ENCODE data around the gene PHF19. TPM values are rescaled to one million over a fixed set of nuclear protein-coding genes. Genes with fewer than 3 reads are reported as not detected.

PHF19 gene
- polyA plus RNA-seq, 1 of the 3 experiments (the other 2 are of a cell fraction), result 33.4 TPM

DNA sequence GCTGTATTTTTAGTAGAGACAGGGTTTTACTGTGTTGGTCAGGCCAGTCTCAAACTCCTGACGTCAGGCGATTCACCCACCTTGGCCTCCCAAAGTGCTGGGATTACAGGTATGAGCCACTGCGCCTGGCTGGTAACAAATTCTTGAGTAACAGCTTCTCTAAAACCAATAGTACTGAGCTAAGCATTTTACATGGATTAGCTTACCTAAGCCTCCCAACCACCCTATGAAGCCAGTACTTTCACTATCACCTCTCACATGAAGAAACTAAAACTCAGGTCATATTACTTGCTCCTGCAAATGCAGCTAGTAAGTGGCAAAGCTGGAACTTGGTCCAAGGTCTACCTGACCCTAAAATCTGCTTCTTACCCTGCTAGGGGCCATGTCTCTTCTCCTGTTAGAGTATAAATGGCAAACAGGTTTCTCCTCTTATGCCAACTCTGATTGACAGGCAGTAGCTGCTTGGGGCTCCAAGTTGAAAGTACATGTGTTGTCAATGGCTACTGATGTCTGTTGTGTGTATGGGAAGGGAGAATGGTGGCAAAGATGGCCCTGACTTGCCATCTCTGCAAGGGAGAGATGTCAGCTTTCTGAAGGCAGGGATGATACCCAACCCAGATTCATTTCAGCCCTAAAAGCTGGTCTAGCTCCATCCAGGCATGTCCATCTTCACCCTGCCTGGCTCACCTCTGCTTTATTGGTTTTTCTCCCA lies 4.0 kb downstream of the PHF19 start:
- no peaks in the 10 kb centered on the region for H3K27me3 ChIP-seq (ENCODE audit: insufficient read depth)
- H2AFZ ChIP-seq (ENCODE audit: low read depth), result no peak overlapping the region
- peaks cover 16 to 27% of the 10 kb centered on the region in 2 experiments for H3K36me3 ChIP-seq (replicated peaks in 1 of 2; ENCODE audit: control insufficient read depth in 1 of 2, insufficient read depth in 2 of 2, low read length in 1 of 2)
- TF ChIP-seq, protein P1, sequence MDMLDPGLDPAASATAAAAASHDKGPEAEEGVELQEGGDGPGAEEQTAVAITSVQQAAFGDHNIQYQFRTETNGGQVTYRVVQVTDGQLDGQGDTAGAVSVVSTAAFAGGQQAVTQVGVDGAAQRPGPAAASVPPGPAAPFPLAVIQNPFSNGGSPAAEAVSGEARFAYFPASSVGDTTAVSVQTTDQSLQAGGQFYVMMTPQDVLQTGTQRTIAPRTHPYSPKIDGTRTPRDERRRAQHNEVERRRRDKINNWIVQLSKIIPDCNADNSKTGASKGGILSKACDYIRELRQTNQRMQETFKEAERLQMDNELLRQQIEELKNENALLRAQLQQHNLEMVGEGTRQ (IDR thresholded peaks at IDR 0.05; ENCODE audit: borderline replicate concordance, low read depth, low read length), result no peak
- TF ChIP-seq, protein P2, sequence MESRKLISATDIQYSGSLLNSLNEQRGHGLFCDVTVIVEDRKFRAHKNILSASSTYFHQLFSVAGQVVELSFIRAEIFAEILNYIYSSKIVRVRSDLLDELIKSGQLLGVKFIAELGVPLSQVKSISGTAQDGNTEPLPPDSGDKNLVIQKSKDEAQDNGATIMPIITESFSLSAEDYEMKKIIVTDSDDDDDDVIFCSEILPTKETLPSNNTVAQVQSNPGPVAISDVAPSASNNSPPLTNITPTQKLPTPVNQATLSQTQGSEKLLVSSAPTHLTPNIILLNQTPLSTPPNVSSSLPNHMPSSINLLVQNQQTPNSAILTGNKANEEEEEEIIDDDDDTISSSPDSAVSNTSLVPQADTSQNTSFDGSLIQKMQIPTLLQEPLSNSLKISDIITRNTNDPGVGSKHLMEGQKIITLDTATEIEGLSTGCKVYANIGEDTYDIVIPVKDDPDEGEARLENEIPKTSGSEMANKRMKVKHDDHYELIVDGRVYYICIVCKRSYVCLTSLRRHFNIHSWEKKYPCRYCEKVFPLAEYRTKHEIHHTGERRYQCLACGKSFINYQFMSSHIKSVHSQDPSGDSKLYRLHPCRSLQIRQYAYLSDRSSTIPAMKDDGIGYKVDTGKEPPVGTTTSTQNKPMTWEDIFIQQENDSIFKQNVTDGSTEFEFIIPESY (IDR thresholded peaks at IDR 0.05; ENCODE audit: borderline replicate concordance, low read depth), result no peak
- TF ChIP-seq MEF2A (IDR thresholded peaks at IDR 0.05; ENCODE audit: borderline replicate concordance, low read depth), result no peak
- no peak for TF ChIP-seq RFX5 (IDR thresholded peaks at IDR 0.05; ENCODE audit: low read length)
- TF ChIP-seq NRF1 (IDR thresholded peaks at IDR 0.05; ENCODE audit: low read depth, low read length), result no peak
- TF ChIP-seq RAD21 (IDR thresholded peaks at IDR 0.05; ENCODE audit: low read length), result no peak
- no peak for TF ChIP-seq GATA2 (CRISPR knock-in tag; IDR thresholded peaks at IDR 0.05)
- no peak for TF ChIP-seq TEAD4 (IDR thresholded peaks at IDR 0.05; ENCODE audit: borderline replicate concordance, insufficient read depth)
- TF ChIP-seq, protein P3, sequence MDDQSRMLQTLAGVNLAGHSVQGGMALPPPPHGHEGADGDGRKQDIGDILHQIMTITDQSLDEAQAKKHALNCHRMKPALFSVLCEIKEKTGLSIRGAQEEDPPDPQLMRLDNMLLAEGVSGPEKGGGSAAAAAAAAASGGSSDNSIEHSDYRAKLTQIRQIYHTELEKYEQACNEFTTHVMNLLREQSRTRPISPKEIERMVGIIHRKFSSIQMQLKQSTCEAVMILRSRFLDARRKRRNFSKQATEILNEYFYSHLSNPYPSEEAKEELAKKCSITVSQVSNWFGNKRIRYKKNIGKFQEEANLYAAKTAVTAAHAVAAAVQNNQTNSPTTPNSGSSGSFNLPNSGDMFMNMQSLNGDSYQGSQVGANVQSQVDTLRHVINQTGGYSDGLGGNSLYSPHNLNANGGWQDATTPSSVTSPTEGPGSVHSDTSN (IDR thresholded peaks at IDR 0.05), result no peak
- no peak for TF ChIP-seq YY1 (IDR thresholded peaks at IDR 0.05; ENCODE audit: low read depth)
- TF ChIP-seq EP300 (IDR thresholded peaks at IDR 0.05; ENCODE audit: borderline replicate concordance in 1 of 2, low read depth in 1 of 2, low read length in 1 of 2), result no peak
- no peak for TF ChIP-seq FOSL2 (IDR thresholded peaks at IDR 0.05; ENCODE audit: borderline replicate concordance, low read depth)
- no peak for TF ChIP-seq POLR2AphosphoS5 (IDR thresholded peaks at IDR 0.05; ENCODE audit: low read depth, low read length)
- TF ChIP-seq SIN3A (IDR thresholded peaks at IDR 0.05; ENCODE audit: borderline replicate concordance, low read depth, low read length), result no peak
- TF ChIP-seq EZH2phosphoT487 (IDR thresholded peaks at IDR 0.05; ENCODE audit: borderline replicate concordance, low read depth), result no peak
- H3K79me2 ChIP-seq (ENCODE audit: insufficient read depth), result peaks cover 26% of the 10 kb centered on the region
- H3K9ac ChIP-seq, result no peak overlapping the region
- no peak overlapping the region for H3K27ac ChIP-seq (ENCODE audit: low read depth in 2 of 2, low read length in 1 of 2)
- H4K20me1 ChIP-seq (ENCODE audit: insufficient read depth), result no peaks in the 10 kb centered on the region
- 93% methylated on average over 3 of the region's 3 CpGs for WGBS (ENCODE audit: low lambda C conversion rate)
- peaks cover 8% of the 10 kb centered on the region for H3F3A ChIP-seq (replicated peaks; ENCODE audit: insufficient read depth)
- CTCF ChIA-PET, result interaction anchor here (0.5 to 3.3 kb wide), 5 partner anchors 10 to 342 kb away, joined by 3 to 12 read pairs (median 4); no protein-coding TSS in a partner anchor
- no peaks in the 10 kb centered on the region for H3K9me3 ChIP-seq
- no peaks in the 10 kb centered on the region for H3K9me2 ChIP-seq
- H3K4me3 ChIP-seq (ENCODE audit: low read depth in 2 of 2, low read length in 1 of 2), result no peak overlapping the region
- POLR2A ChIA-PET, result interaction anchor here (1.1 kb wide), 2 partner anchors 18 to 62 kb away, joined by 3 read pairs; no protein-coding TSS in a partner anchor
- H3K4me1 ChIP-seq (ENCODE audit: control insufficient read depth in 1 of 2, insufficient read depth in 2 of 2, low read depth in 1 of 2, low read length in 1 of 2), result peaks cover 13 to 22% of the 10 kb centered on the region in 2 experiments; a peak in 3 of 4 replicates
- no peak overlapping the region for H3K4me2 ChIP-seq
- DNase-seq, result no peak
